ENCODE data around the gene C2CD2.
"Not testable (repeated sequence)": the region's sequence is repeated elsewhere in the genome, so short reads cannot be mapped to it uniquely, and the experiment has no call there.

Gene C2CD2

DNA sequence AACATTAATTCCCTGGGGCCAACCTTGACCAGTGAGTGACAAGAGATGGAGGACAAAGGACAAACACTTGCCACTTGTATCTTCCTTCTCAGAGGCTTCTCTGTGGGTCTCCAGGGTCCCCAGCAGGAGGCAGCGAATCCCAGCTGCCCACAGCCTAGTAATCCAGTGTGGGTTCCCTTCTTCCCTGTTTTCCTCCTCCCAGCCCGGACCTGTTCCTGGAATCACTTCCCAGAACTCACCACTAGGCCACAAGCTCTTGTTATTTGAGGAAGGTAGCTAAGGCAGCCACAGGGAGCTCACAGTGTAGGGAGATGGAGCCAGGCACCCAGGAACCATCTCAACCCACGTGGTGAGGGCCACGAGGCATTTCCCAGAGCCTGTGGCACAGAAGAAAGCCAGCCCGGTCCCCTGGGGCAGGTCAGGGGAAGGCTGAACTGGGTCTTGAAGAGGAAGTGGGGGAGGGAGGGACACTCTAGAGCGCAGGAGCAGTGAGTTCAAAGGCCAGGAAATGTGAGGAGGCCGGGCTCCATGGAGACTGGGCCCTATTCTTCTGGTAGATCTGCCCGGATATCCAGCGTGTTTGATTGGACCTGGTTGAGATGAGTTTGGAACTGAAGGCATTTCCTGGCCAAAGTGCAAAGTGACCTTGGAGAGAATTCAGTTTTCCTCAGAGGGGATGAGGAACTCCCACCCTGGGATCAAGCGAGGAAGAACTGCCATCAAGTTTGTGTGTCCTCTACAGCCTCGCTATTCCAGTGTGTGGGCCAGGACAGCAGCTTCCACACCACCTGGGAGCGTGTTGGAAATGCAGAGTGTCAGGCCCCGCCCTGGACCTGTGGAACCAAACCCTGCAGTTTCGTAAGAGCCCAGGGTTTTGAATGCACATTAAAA lies 20.3 kb upstream of the C2CD2 start:
- no peak for DNase-seq

DNA sequence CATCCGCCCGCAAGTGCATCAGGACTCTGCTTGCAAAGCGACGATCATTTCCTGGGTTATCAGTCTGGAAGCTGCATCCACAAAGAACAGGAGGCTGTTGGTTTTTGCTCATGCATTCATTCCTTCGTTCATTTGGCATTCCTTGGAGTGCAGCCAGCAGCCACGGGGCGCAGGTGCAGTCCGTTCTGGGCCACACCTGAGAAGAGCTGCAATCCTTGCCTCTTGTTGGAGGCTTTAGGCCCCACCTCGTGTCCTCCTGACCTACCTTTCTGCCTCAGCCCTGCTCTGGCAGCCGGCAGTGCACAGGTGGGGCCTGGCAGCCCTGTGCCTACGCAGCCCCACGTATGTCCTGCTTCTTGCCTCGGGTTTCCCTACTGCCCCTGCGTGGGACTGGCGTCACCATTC lies 19.6 kb upstream of the C2CD2 start:
- no peak for DNase-seq

DNA sequence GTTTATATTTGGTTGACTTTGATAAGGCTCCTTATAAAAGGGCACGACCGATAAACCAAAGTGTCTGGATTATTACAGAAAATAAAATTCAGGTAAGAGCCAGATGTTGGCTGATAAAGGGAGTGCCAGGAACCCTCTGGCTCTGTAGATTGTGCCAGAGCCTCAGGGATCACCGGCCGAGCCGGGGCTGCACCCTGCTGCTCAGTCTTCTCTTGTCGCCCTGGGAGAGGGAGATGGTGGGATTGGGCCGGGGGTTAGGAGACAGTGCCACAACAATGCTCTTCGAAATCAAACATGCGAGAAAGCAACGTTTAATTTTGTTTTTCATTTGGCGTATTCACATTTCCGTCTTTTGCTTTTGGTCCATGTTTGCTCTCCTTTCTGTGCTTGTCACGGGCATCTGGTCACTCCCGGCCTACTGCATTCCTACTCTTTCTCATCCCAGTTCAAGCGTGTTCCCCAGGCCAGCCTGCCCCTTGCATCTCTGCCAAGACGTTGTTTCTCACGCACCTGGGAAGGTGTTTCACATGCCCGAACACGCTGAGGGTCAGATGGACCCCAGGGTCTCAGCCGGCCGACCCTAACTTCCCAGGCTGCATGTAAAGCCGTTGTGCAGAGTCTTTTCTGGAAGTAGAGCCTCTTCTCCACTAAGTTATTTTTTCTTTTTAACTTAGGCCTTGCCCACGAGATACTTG lies 18.8 kb upstream of the C2CD2 start:
- no peak for DNase-seq

DNA sequence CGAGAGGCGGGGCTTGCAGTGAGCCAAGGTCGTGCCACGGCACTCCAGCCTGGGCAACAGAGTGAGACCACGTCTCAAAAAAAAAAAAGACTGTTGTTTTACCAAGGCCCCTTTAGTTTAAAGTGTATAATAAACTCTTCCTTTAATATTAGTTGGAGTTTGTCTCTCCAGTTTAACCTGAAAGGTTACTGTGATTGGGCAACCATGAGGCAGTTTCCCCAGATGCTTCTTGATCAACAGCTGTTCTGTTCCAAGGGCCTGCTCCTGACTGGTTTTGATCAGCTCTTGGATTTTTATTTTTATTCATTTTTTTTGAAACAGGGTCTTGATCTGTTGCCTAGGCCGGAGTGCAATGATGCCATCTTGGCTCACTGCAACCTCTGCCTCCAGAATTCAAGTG lies 18.1 kb upstream of the C2CD2 start:
- no peak for DNase-seq

DNA sequence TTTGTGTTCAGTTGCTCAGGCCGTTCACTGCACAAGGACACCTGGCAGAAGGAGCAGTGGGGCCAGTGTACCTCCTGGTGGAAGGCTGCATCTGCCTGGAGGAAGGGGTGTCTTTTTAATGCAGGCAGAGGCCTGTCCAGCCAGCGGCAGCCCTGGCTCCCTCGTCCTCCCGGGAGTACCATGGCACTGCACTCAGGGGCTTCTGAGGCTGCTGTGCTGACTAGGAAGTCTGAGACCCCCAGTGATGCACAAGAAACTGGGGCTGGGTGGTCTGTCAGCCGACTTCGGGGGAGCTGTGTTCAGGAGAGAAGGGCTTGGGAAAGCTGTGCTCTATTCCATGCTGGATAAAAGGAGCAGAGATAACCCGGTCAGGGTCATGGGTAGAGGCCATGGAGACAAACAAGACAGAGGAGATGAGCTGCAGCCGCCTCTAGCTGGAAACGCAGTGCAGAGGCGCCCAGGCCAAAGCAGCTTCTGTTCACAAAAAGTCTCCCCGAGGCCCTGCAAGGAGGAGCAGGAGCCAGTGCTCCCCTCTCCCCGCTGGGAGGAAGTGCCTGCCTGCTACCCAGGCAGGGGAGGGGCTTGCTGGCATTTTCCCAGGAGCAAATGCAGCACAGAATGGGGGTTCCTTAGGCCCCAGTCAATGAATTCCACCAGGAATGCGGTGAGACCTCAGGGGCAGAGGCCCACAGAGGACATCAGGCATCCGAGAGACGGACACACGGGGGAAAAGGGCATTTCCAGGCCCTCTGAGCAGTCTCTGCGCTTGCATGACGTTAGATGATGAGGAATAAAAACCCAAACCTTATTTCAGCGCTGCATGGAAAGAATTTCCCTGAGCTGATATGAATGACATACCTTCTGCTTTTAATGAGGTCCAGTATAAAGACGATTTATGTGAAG lies 17.2 kb upstream of the C2CD2 start:
- DNase-seq: no peak

DNA sequence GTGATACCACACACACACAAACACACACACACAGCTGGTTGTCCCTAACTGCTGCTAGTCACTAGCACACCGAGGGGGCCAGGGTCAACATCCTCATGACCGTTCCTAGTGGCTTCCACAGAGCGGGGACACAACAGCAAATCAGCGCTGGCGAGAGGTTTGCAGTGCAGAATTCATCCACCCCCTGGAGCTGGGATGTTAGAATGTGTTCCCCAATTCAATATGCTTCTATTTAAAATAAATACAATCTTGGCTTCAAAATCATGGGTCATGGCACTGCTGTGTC lies 16.2 kb upstream of the C2CD2 start:
- no peak for DNase-seq

DNA sequence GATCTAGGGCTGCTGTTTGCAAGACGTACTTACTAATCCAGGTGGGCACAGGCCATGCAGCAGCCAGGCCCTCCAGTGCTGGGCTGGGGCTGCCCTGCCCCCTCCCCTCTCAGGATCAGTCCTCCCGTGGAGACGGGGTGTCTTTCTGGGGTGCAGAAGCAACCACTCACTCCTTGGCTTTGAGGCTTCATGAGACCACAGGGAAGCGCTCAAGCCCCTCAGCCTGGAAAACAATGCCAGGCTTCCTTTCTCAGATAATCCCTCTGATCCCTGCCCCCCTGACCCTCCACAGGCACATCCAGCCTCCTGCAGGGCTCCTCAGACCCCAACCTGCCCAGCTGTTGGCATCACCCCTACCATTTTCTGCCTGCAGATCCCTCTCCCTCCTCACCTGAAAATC lies 13.9 kb upstream of the C2CD2 start:
- DNase-seq: no peak

DNA sequence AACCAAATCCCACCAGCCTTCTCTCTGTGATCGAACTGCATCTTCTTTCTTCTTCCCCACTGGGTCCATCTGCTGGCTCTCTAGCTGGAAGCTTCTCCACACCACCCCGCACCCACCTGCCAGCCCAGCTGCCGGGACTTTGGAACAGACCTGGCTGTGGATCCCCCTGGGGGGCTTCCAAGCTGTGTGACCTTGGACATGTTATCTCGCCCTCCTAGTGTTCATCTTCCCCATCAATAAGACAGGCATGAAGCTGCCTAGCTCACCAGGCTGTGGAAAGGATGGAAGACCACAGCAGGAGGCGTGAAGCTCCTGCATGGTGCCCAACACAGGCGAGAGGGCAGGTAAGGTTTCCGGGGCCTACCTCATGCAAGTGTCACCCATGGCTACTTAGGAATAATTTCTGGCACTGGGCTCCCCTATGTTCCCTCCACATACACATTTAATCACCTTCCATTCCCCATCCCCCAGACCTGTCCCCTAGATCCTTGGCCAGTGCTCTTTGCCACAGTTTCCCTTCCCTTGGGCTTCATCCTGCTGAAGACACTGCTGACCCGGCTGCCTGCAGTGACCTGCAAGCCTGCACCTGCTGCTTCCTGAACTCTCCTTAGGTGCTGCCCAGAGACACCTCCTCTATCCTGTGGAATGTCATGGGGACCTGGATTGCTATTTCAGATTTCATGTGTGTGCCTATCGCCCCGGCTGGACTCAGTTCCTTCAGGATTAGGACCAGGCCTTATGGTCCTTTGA lies 13.2 kb upstream of the C2CD2 start:
- no peak for DNase-seq

DNA sequence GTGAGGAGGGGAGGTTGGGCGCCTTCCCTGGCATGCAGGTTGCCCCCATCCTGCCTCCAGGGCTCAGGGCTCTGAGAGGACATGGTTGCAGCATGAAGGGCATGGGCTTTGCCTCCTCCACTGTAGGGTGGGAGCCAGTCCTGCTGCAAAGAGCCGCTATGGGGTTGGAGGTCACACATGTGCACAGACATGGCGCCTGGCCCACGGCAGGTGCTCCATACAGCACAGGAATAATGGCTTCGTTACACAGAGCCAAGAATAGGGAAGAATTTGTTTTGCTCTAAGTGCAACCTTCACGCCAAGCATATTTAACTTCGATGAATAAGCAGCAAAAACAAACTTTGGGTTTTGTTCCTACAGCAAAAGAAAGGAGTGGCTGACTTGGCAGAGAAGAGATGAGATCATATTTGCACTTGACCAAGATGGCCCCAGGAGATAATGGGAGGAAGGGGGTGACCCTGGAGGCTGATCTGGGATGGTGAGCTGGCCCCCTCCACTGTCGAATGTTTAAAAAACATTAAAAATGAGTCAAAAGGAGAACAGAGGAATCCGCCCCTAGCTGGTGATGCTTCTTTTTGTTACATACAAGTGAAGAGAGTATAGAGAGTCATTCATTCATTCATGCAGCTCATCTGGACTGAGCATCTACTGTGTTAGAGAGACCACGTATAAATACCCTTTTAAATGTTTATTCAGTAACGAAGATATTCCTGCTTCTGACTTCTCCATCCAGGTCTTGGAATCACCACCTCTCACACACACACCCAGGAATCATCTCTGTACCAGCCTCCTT lies 12.4 kb upstream of the C2CD2 start:
- no peak for DNase-seq

DNA sequence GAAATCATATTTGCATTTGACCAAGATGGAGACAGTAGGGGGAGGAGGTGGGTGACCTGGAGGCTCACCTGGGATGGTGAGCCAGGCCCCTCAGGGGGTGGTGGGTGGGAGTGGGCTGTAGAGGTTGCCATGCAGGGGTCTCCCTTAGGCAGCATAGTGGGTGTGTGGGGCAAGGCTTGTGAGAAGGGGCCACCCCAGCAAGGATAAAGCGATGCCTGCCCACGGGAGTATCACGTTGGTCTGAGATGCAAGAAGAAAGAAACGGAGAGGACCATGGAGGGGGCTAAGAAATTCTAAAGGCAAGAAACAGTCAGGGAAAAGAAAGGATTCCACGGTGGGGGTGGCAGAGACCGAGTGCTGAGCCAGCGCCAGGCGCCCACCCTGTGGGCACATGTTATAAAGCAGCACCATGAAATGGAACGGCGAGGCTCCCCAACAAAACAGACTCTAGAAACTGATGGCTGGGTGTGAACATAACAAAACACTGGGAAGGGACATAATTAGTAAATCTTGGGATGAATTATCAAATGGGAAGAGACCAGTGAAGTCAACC lies 11.7 kb upstream of the C2CD2 start:
- DNase-seq: no peak

DNA sequence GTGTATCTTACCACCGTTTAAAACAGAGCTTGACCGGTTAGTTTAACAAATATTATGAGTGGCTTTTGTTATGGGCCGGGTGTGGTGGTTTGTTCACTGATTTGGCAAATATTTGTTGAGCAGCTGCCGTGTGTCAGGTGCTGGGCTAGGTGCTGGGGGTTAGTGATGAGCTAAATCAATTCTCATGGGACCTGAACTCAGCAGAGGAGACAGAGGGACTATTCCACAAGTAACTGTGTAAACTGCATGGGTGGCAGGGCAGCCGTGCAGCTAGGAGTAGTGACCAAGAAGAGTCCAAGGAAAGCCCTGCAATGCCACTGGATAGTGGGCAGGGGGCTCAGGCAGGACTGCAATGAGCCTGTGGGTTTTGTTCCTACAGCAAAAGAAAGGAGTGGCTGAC lies 11.2 kb upstream of the C2CD2 start:
- no peak for DNase-seq

DNA sequence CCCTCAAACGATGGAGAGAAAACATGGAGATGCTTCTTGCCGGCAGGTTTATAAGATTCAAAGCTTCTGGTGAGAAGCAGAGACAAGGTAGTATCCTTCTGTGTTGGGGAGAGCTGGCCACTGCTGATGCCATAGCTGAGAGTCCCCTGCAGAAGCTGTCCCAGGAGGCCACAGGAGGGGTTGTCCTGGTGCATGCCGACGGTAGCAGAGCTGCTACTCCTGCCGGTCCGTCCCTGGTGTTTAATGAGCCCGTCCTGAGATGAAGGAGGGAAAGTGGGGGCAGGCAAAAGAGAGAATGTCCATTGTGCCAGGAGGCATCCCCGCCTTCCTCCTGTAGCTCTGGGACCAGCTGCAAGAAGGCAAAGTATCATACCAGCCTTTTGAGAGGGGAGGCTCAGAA lies 10.4 kb upstream of the C2CD2 start:
- no peak for DNase-seq

DNA sequence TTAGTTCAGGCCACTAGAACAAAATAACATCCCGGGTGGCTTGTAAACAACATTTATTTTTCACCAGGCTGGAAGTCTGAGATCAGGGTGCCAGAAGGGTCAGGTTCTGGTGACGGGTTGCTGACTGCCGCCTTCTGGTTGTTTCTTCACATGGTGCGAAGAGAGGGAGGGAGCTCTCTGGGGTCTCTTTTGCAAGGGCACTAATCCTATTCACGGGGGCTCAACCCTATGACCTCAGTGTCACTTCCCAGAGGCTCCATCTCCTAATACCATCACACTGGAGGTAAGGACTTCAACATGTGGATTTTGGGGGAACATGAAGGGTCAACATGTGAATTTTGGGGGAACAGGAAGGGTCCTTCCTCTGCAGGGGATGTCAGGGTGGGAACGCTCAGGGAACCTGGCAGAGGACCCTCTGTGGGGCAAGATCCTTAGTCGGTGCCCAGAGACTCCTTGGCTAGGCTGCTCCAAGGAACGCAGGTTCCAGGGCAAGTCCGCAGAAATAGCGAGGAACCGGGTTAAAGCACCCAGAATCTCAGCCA lies 8.7 kb upstream of the C2CD2 start:
- DNase-seq: no peak

DNA sequence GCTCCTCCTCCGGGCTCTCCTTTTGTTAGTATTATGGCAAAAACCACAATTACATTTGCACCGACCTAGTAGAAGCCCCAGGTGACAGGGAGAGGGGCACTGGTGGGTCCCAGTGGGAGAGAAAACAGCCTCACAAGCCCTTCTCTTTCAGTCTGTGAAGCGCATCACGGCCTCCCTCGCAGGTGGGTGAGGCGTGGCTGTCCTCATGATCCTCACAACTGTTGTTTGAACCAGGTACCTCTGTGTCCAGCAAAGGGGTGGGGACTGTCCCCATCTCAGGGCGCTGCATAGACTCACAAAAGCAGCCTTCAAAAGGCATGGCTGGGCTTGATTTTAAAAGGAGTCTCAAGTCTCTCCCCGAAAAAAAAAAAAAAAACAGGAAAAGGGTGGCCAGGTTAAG lies 7.9 kb upstream of the C2CD2 start:
- DNase-seq: no peak

DNA sequence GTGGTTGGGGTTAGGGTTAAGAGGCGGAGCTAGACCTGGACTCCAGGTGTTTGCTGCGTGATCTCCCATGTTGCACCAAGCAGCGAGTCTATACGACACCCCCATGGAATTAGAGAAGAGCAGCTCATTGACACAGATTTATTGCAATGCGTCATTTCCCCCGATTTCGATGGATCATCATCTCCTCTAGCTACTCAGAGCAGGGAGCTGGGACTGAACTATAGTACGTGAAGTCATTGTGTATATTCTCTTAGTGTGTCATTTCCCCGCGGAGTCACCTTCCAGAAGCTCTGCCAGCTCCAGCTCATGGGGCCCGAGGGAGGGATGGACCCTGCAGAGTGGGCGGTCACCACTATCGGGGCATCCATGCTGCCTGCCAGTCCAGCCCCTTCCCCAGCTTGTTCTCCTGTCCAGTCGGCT lies 7.5 kb upstream of the C2CD2 start:
- DNase-seq: no peak

DNA sequence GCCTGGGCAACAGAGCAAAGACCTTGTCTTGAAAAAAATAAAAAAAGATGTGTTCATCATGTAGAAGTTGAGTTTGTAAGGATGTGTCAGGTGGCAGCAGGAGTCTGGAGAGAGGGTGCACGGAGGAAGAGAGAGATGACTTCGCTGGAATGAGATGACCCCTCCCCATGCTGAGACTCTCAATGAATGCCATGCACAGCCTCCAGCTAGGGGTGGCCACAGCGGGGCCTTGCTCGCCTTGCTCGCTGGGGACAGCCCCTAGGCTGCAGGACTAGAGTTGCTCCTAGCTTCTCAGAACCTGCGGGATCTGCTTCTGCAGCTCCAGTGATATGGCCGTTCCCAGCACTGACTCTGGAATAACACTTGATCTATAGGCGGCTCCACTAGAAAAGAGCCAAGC lies 6.6 kb upstream of the C2CD2 start:
- DNase-seq: no peak

DNA sequence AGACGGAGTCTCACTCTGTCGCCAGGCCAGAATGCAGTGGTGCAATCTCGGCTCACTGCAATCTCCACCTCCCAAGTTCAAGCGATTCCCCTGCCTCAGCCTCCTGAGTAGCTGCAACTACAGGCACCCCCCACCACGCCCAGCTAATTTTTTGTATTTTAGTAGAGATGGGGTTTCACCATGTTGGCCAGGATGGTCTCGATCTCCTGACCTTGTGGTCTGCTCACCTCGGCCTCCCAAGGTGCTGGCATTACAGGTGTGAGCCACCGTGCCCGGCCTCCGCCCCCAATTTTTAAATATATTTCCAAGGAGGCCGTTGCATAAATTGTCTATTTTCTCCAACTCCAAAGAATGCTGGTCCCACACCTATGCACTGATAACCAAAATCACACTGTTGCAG lies 5.9 kb upstream of the C2CD2 start:
- DNase-seq: not testable (repeated sequence)

DNA sequence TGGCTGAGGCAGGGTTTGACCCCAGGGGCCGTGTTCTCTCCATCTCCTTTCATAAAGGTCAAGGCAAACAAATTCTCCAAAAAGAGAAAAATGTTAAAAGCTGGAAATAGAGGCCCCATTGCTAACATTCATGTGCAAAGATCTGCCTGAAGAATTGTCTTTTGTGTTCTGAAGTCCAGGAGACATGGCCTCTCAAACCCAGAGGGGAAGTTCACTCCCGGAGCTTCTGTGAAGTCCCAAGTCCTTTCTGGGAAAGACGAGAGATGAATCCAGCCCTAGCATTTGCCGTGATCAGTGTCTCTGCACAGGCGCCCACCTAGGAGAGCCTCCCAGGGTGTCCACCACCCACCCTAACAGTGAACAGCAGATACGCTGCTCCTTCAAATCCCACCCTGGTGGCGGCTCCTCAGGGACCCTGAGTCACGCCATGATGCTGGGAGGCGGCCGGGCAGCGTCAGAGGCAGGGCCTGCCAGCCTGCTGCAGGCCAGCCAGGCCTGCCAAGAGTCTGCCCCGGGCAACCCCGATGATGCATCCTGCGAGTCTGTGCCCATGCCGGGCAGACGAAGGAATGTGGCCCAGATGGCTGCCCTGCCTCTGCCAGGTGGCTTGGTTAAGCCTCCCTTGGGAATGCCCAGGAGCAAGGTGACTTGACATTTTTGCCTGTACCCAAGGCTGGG lies 5.2 kb upstream of the C2CD2 start:
- no peak for DNase-seq

DNA sequence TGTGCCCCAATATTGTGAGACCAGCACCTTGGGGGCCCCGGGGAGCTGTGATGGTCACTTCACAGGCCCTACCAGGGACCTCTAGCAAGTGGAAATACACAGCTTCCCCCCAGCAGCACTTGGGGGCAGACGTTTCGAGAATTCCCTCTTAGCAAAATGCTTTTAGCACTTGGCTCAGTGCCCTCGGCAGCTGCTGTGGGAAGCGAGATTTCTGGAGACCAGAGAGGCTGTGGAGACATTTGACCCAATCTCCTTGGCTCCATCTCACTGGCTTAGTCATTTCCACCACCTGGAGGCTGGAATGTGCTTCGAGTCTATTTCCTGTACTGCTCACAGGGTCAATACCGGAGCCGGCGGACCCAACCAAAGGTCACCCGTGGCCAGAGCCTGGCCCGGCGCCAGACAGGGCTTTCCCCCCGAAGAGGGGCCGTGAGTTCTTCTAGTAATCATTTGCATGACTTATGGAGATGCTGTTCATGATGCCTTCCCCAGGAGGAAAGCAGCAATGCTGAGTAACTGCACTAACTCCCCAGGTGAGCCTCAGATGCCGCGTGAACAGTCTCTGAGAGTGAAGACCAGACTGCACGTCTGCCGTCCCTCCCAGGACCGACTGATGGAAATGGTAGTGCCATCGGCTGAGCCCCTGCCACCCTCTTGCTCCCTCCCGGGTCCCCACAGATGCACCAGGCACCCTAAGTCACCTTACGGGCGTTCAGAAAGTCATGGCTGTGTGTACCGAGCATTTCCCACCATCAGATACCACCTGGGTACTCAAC lies 4.4 kb upstream of the C2CD2 start:
- DNase-seq: peak; percentile 38
